ENCODE data around the gene TMEM97. TPM values are rescaled to one million over a fixed set of nuclear protein-coding genes. Genes with fewer than 3 reads are reported as not detected.
"Not testable (repeated sequence)": the region's sequence is repeated elsewhere in the genome, so short reads cannot be mapped to it uniquely, and the experiment has no call there.

Gene TMEM97
- polyA plus RNA-seq (2012; ENCODE audit: low read depth, missing spikeins) = 29.4 TPM

- TF ChIP-seq SPI1 (IDR thresholded peaks at IDR 0.05; ENCODE audit: low read depth, low read length) (no peak), POLR2A (IDR thresholded peaks at IDR 0.05; ENCODE audit: low read depth, low read length) (peak; percentile 71; the same call in 1 of the 2 replicates), TAF1 (IDR thresholded peaks at IDR 0.05; ENCODE audit: low read depth, low read length) (peak; percentile 58), PAX5 (IDR thresholded peaks at IDR 0.05; ENCODE audit: insufficient read depth, low read length, severe bottlenecking) (peak; percentile 20), POLR2AphosphoS5 (IDR thresholded peaks at IDR 0.05; ENCODE audit: low read depth, low read length) (peak; percentile 62), POU2F2 (IDR thresholded peaks at IDR 0.05; ENCODE audit: low read depth, low read length) (no peak; the same call in 1 of the 2 replicates)
- DNase-seq (ENCODE audit: insufficient read length, low spot score) = peak; percentile 93
- FAIRE-seq = peak; percentile 97
These were observed at the start of gene TMEM97 for GRCh38 chr17:28318759-28319597. Gene TMEM97, plus strand, starts transcription at chr17:28319200. Its CDS starts 40 bp downstream, at chr17:28319240.

- FAIRE-seq = no peak
- TF ChIP-seq TAF1 (IDR thresholded peaks at IDR 0.05; ENCODE audit: low read depth, low read length) (no peak), SPI1 (IDR thresholded peaks at IDR 0.05; ENCODE audit: low read depth, low read length) (no peak), POLR2A (IDR thresholded peaks at IDR 0.05; ENCODE audit: low read depth, low read length) (no peak), POLR2AphosphoS5 (IDR thresholded peaks at IDR 0.05; ENCODE audit: low read depth, low read length) (no peak), POU2F2 (IDR thresholded peaks at IDR 0.05; ENCODE audit: low read depth, low read length) (no peak), PAX5 (IDR thresholded peaks at IDR 0.05; ENCODE audit: insufficient read depth, low read length, severe bottlenecking) (no peak)
- DNase-seq (ENCODE audit: insufficient read length, low spot score) = no peak
These were observed 48.9 kb upstream of the TMEM97 start for GRCh38 chr17:28270055-28270454.

GRCh38 chr17:28270926-28271325 lies 48.1 kb upstream of the TMEM97 start:
- no peak for TF ChIP-seq TAF1 (IDR thresholded peaks at IDR 0.05; ENCODE audit: low read depth, low read length)
- no peak for TF ChIP-seq PAX5 (IDR thresholded peaks at IDR 0.05; ENCODE audit: insufficient read depth, low read length, severe bottlenecking)
- no peak for TF ChIP-seq POLR2A (IDR thresholded peaks at IDR 0.05; ENCODE audit: low read depth, low read length)
- TF ChIP-seq SPI1 (IDR thresholded peaks at IDR 0.05; ENCODE audit: low read depth, low read length) = no peak
- TF ChIP-seq POU2F2 (IDR thresholded peaks at IDR 0.05; ENCODE audit: low read depth, low read length) = no peak
- TF ChIP-seq POLR2AphosphoS5 (IDR thresholded peaks at IDR 0.05; ENCODE audit: low read depth, low read length) = no peak
- FAIRE-seq (no peak), DNase-seq (ENCODE audit: insufficient read length, low spot score) (no peak)

GRCh38 chr17:28271431-28271830 lies 47.6 kb upstream of the TMEM97 start:
- DNase-seq (ENCODE audit: insufficient read length, low spot score) (no peak), FAIRE-seq (no peak)
- TF ChIP-seq POLR2A (IDR thresholded peaks at IDR 0.05; ENCODE audit: low read depth, low read length) (no peak), PAX5 (IDR thresholded peaks at IDR 0.05; ENCODE audit: insufficient read depth, low read length, severe bottlenecking) (no peak), POLR2AphosphoS5 (IDR thresholded peaks at IDR 0.05; ENCODE audit: low read depth, low read length) (no peak), SPI1 (IDR thresholded peaks at IDR 0.05; ENCODE audit: low read depth, low read length) (no peak), TAF1 (IDR thresholded peaks at IDR 0.05; ENCODE audit: low read depth, low read length) (no peak), POU2F2 (IDR thresholded peaks at IDR 0.05; ENCODE audit: low read depth, low read length) (no peak)

GRCh38 chr17:28272166-28272565 lies 46.8 kb upstream of the TMEM97 start:
- FAIRE-seq = no peak
- no peak for DNase-seq (ENCODE audit: insufficient read length, low spot score)
- TF ChIP-seq POU2F2 (IDR thresholded peaks at IDR 0.05; ENCODE audit: low read depth, low read length) (no peak), TAF1 (IDR thresholded peaks at IDR 0.05; ENCODE audit: low read depth, low read length) (no peak), POLR2A (IDR thresholded peaks at IDR 0.05; ENCODE audit: low read depth, low read length) (no peak), PAX5 (IDR thresholded peaks at IDR 0.05; ENCODE audit: insufficient read depth, low read length, severe bottlenecking) (no peak), POLR2AphosphoS5 (IDR thresholded peaks at IDR 0.05; ENCODE audit: low read depth, low read length) (no peak), SPI1 (IDR thresholded peaks at IDR 0.05; ENCODE audit: low read depth, low read length) (no peak)

GRCh38 chr17:28273341-28273740 lies 45.7 kb upstream of the TMEM97 start:
- not testable (repeated sequence) for DNase-seq (ENCODE audit: insufficient read length, low spot score); FAIRE-seq

GRCh38 chr17:28274591-28275265 lies 44.3 kb upstream of the TMEM97 start:
- DNase-seq (ENCODE audit: insufficient read length, low spot score) = no peak
- no peak for TF ChIP-seq SPI1 (IDR thresholded peaks at IDR 0.05; ENCODE audit: low read depth, low read length)
- no peak for TF ChIP-seq POU2F2 (IDR thresholded peaks at IDR 0.05; ENCODE audit: low read depth, low read length)
- no peak for TF ChIP-seq POLR2A (IDR thresholded peaks at IDR 0.05; ENCODE audit: low read depth, low read length)
- FAIRE-seq = peak; percentile 41

GRCh38 chr17:28276011-28276410 lies 43.0 kb upstream of the TMEM97 start:
- TF ChIP-seq POLR2A (IDR thresholded peaks at IDR 0.05; ENCODE audit: low read depth, low read length) (no peak), TAF1 (IDR thresholded peaks at IDR 0.05; ENCODE audit: low read depth, low read length) (no peak), SPI1 (IDR thresholded peaks at IDR 0.05; ENCODE audit: low read depth, low read length) (no peak), POLR2AphosphoS5 (IDR thresholded peaks at IDR 0.05; ENCODE audit: low read depth, low read length) (no peak), PAX5 (IDR thresholded peaks at IDR 0.05; ENCODE audit: insufficient read depth, low read length, severe bottlenecking) (no peak), POU2F2 (IDR thresholded peaks at IDR 0.05; ENCODE audit: low read depth, low read length) (no peak)
- FAIRE-seq (no peak), DNase-seq (ENCODE audit: insufficient read length, low spot score) (no peak)

GRCh38 chr17:28279411-28279810 lies 39.6 kb upstream of the TMEM97 start:
- DNase-seq (ENCODE audit: insufficient read length, low spot score) = no peak
- no peak for FAIRE-seq
- no peak for TF ChIP-seq POU2F2 (IDR thresholded peaks at IDR 0.05; ENCODE audit: low read depth, low read length)
- TF ChIP-seq TAF1 (IDR thresholded peaks at IDR 0.05; ENCODE audit: low read depth, low read length) = no peak
- no peak for TF ChIP-seq POLR2A (IDR thresholded peaks at IDR 0.05; ENCODE audit: low read depth, low read length)
- no peak for TF ChIP-seq POLR2AphosphoS5 (IDR thresholded peaks at IDR 0.05; ENCODE audit: low read depth, low read length)
- TF ChIP-seq SPI1 (IDR thresholded peaks at IDR 0.05; ENCODE audit: low read depth, low read length) = no peak
- TF ChIP-seq PAX5 (IDR thresholded peaks at IDR 0.05; ENCODE audit: insufficient read depth, low read length, severe bottlenecking) = no peak

All from GM12891 (cell line).